T-helper 2 cell treated with Interferon-gamma antibody and Interleukin-4, amounts not matched to agents 100 ng/mL and 5 ng/mL, for 36 hours (primary cell): ENCODE data around the gene CBFA2T3. TPM values are rescaled to one million over a fixed set of nuclear protein-coding genes. Genes with fewer than 3 reads are reported as not detected.

Source experiments
- intact Hi-C: fragments of 100-400 bp; cut with micrococcal nuclease; formaldehyde crosslinking; loops from one replicate; pipeline ENCODE4 v1.15.1; 2023
- total RNA-seq: library from RNA; stranded (reverse); gene quantifications from 2 replicates; pipeline ENCODE4 v1.2.3, GENCODE V29; 2022

CBFA2T3 gene
- total RNA-seq, 1 donor from 2014 or later, result 0.73 TPM

- intact Hi-C loops, result no loop called here
These were observed 96.6 kb downstream of the CBFA2T3 start for GRCh38 chr16:88880226-88881006.

- intact Hi-C loops, result no loop called here
These were observed 97.3 kb downstream of the CBFA2T3 start for GRCh38 chr16:88879788-88880055.

GRCh38 chr16:88878967-88879787, 97.8 kb downstream of the CBFA2T3 start:
- intact Hi-C loops, result no loop called here

- intact Hi-C loops, result no loop called here
These were observed 98.7 kb downstream of the CBFA2T3 start for GRCh38 chr16:88878356-88878755.

- intact Hi-C loops, result no loop called here
These were observed 99.3 kb downstream of the CBFA2T3 start for GRCh38 chr16:88877564-88878289.

GRCh38 chr16:88876942-88877526, 100.0 kb downstream of the CBFA2T3 start:
- intact Hi-C loops, result no loop called here

GRCh38 chr16:88875703-88876234, 101.2 kb downstream of the CBFA2T3 start:
- intact Hi-C loops, result no loop called here

GRCh38 chr16:88874938-88875599, 101.9 kb downstream of the CBFA2T3 start:
- intact Hi-C loops, result no loop called here

GRCh38 chr16:88872650-88873331, 104.2 kb downstream of the CBFA2T3 start:
- intact Hi-C loops, result no loop called here

GRCh38 chr16:88871730-88872416, 105.1 kb downstream of the CBFA2T3 start:
- intact Hi-C loops, result no loop called here

GRCh38 chr16:88871349-88871702, 105.7 kb downstream of the CBFA2T3 start:
- intact Hi-C loops, result no loop called here

GRCh38 chr16:88870608-88871348, 106.2 kb downstream of the CBFA2T3 start:
- intact Hi-C loops, result no loop called here

GRCh38 chr16:88869673-88869980, 107.4 kb downstream of the CBFA2T3 start:
- intact Hi-C loops, result no loop called here

GRCh38 chr16:88868974-88869672, 107.9 kb downstream of the CBFA2T3 start:
- intact Hi-C loops, result no loop called here

GRCh38 chr16:88867581-88868246, 109.3 kb downstream of the CBFA2T3 start:
- intact Hi-C loops, result no loop called here

GRCh38 chr16:88866151-88866920, 110.7 kb downstream of the CBFA2T3 start, which contains the start of gene PABPN1L:
Gene PABPN1L (minus strand): TSS chr16:88866660. CDS start chr16:88866606, 54 bp downstream.
- intact Hi-C loops, result no loop called here

GRCh38 chr16:88865742-88866141, 111.3 kb downstream of the CBFA2T3 start:
- intact Hi-C loops, result no loop called here
